HG02970 (cell line): ENCODE results near the gene OR5H2.

Source experiments
- ATAC-seq: cut with Tn5 transposase; IDR thresholded peaks from one replicate; pipeline ENCODE4 v1.9.1; 2021; ENCODE audit warnings: mild to moderate bottlenecking, moderate library complexity, moderate number of reproducible peaks; ENCODE audit not compliant: unreplicated experiment, low FRiP score

OR5H2 gene

DNA sequence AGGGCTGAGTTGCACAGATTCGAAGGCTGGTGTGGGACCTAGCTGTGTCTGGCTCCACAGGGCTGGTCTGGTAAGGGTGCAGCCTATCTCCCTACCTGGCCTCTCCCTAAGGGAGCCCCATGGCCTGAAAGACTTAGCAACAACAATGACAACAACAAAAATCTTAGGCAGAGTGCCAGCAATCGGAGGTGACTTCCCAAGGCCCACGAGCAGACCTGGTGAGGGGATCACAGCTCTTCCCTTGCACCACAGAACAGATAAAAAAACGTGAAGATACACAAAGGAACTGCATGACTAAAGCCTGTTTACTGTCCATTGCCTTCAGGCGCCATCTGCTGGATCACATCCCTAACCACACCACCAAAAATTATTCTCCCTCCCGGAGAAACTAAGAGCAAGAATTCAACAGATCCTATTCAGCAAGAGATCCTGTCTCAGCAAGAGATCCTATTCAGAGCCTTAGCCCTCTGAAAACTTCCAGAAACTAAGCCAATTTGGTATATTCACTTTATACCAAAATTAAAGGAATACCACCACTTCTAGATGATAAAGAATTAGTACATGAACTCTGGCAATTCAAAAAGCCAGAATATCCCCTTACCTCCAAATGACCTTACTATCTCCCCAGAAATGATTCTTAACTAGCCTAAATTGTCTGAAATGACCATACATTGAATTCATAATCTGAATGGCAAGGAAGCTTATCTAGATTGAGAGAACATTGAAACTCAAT is 47.3 kb downstream of the OR5H2 start:
- ATAC-seq: peak; percentile 57

DNA sequence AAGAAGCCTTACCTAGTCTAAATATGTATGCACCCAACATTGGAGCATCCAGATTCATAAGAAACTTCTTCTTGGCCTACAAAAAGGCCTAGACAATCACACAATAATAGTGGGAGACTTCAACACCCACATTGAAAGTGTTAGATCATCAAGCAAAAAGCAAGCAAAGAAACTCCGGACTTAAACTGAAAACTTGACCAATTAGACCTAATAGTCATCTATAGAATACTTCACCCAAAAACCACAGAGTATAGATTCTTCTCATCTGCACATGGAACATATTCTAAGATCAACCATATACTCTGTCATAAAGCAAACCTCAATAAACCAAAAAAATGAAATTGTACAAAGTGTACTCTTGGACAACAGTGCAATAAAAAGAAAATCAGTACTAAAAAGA is 49.0 kb downstream of the OR5H2 start:
- no peak for ATAC-seq
